H9 (cell line): Measurements from ENCODE around the gene YLPM1. TPM values are rescaled to one million over a fixed set of nuclear protein-coding genes. Genes with fewer than 3 reads are reported as not detected.
A peak's percentile ranks its signal among the peaks of the same experiment; 100 is the strongest.

Experiments
- DNase-seq: peaks from one replicate; pipeline ENCODE4 v3.0.0-alpha.2; 2017
- H2AFZ ChIP-seq: one replicate; pipeline ENCODE4 v1.6.1; 2013; ENCODE audit warnings: mild to moderate bottlenecking, low read length, control low read depth, moderate library complexity
- H2AK5ac ChIP-seq: 2 replicates; pipeline ENCODE4 v1.6.1; 2013; ENCODE audit warnings: low read length, control low read depth, mixed read lengths; ENCODE audit not compliant: insufficient read length
- H2BK120ac ChIP-seq: one replicate; pipeline ENCODE4 v1.6.1; 2013; ENCODE audit warnings: low read depth, mild to moderate bottlenecking, low read length, control low read depth, inconsistent platforms; ENCODE audit not compliant: poor library complexity, severe bottlenecking
- H2BK12ac ChIP-seq: 2 replicates; pipeline ENCODE4 v1.6.1; 2013; ENCODE audit warnings: low read length, control low read depth, mixed read lengths, low read depth; ENCODE audit not compliant: insufficient read length
- H2BK15ac ChIP-seq: 2 replicates; pipeline ENCODE4 v1.6.1; 2013; ENCODE audit warnings: low read depth, low read length, control low read depth
- H2BK20ac ChIP-seq: one replicate; pipeline ENCODE4 v1.6.1; 2013; ENCODE audit warnings: low read depth, mild to moderate bottlenecking, low read length, control low read depth, inconsistent platforms; ENCODE audit not compliant: poor library complexity, severe bottlenecking
- H2BK5ac ChIP-seq: 2 replicates; pipeline ENCODE4 v1.6.1; 2013; ENCODE audit warnings: low read length, control low read depth, mixed read lengths; ENCODE audit not compliant: insufficient read length
- H3K14ac ChIP-seq: 2 replicates; pipeline ENCODE4 v1.6.1; 2013; ENCODE audit warnings: low read length, control low read depth; ENCODE audit not compliant: insufficient read depth
- H3K18ac ChIP-seq: 2 replicates; pipeline ENCODE4 v1.6.1; 2013; ENCODE audit warnings: low read depth, mild to moderate bottlenecking, mixed read lengths, low read length, control low read depth; ENCODE audit not compliant: insufficient read length
- H3K23ac ChIP-seq: 2 replicates; pipeline ENCODE4 v1.6.1; 2013; ENCODE audit warnings: low read length, control low read depth, mixed read lengths, low read depth; ENCODE audit not compliant: insufficient read length
- H3K23me2 ChIP-seq: 2 replicates; pipeline ENCODE4 v1.6.1; 2013; ENCODE audit warnings: low read depth, mild to moderate bottlenecking, mixed read lengths, low read length, control low read depth; ENCODE audit not compliant: insufficient read length, poor library complexity, severe bottlenecking
- H3K27ac ChIP-seq: 2 replicates; pipeline ENCODE4 v1.5.1; 2013; ENCODE audit warnings: low read length, control low read depth, mixed read lengths, low read depth; ENCODE audit not compliant: insufficient read length
- H3K27me3 ChIP-seq: 2 replicates; pipeline ENCODE4 v1.6.1; 2013; ENCODE audit warnings: low read length, control low read depth, inconsistent platforms; ENCODE audit not compliant: insufficient read depth
- H3K4ac ChIP-seq: 2 replicates; pipeline ENCODE4 v1.6.1; 2013; ENCODE audit warnings: low read depth, mild to moderate bottlenecking, control low read depth, inconsistent platforms, low read length, moderate library complexity
- H3K4me1 ChIP-seq: 2 replicates; pipeline ENCODE4 v1.6.1; 2013; ENCODE audit warnings: low read length, control low read depth, inconsistent platforms; ENCODE audit not compliant: insufficient read depth
- H3K4me2 ChIP-seq: 2 replicates; pipeline ENCODE4 v1.6.1; 2013; ENCODE audit warnings: low read length, control low read depth, mixed read lengths; ENCODE audit not compliant: insufficient read length, insufficient read depth
- H3K56ac ChIP-seq: 2 replicates; pipeline ENCODE4 v1.6.1; 2013; ENCODE audit warnings: low read depth, mild to moderate bottlenecking, mixed read lengths, low read length, control low read depth; ENCODE audit not compliant: insufficient read length
- H3K79me1 ChIP-seq: 2 replicates; pipeline ENCODE4 v1.6.1; 2013; ENCODE audit warnings: low read depth, mild to moderate bottlenecking, moderate library complexity, low read length, control low read depth, inconsistent platforms; ENCODE audit not compliant: insufficient read depth, poor library complexity, severe bottlenecking
- H3K79me2 ChIP-seq: 2 replicates; pipeline ENCODE4 v1.6.1; 2013; ENCODE audit warnings: low read length, control low read depth, inconsistent platforms; ENCODE audit not compliant: insufficient read depth
- H3K9ac ChIP-seq: 2 replicates; pipeline ENCODE4 v1.6.1; 2013; ENCODE audit warnings: low read length, control low read depth, mixed read lengths; ENCODE audit not compliant: insufficient read length; ENCODE audit errors: extremely low read depth
- H3K9me3 ChIP-seq: one replicate; pipeline ENCODE4 v1.6.1; 2013; ENCODE audit warnings: low read depth, low read length, inconsistent platforms; ENCODE audit not compliant: control insufficient read depth
- H3T11ph ChIP-seq: one replicate; pipeline ENCODE4 v1.6.1; 2013; ENCODE audit warnings: mild to moderate bottlenecking, low read length, control low read depth, inconsistent platforms
- H4K20me1 ChIP-seq: one replicate; pipeline ENCODE4 v1.6.1; 2013; ENCODE audit not compliant: control insufficient read depth, insufficient read length, insufficient read depth
- H4K5ac ChIP-seq: 2 replicates; pipeline ENCODE4 v1.6.1; 2013; ENCODE audit warnings: low read depth, mild to moderate bottlenecking, mixed read lengths, low read length, control low read depth; ENCODE audit not compliant: insufficient read length
- H4K8ac ChIP-seq: replicated peaks from 2 replicates; pipeline ENCODE4 v1.6.1; 2013; ENCODE audit warnings: low read length, control low read depth, mixed read lengths, low read depth; ENCODE audit not compliant: insufficient read length
- H4K91ac ChIP-seq: 2 replicates; pipeline ENCODE4 v1.6.1; 2013; ENCODE audit warnings: low read depth, mild to moderate bottlenecking, moderate library complexity, mixed read lengths, low read length, control low read depth; ENCODE audit not compliant: insufficient read length
- H3K27ac Mint-ChIP-seq, 3 experiments: 2 replicates in 2 of 3; 3 replicates in 1 of 3; pipeline ENCODE4 v1.8.0; 2020 to 2021; ENCODE audit warnings: mixed read lengths in 3 of 3, mild to moderate bottlenecking in 1 of 3, moderate library complexity in 1 of 3
- H3K27me3 Mint-ChIP-seq: 2 replicates; pipeline ENCODE4 v1.8.0; 2021; ENCODE audit warnings: low read depth, mild to moderate bottlenecking, moderate library complexity, mixed read lengths
- H3K36me3 Mint-ChIP-seq, 3 experiments: 2 replicates in 2 of 3; 3 replicates in 1 of 3; pipeline ENCODE4 v1.8.0; 2020 to 2021; ENCODE audit warnings: low read depth in 3 of 3, mixed read lengths in 3 of 3; ENCODE audit not compliant: insufficient read depth in 1 of 3
- H3K4me1 Mint-ChIP-seq, 2 experiments: 2 replicates each; pipeline ENCODE4 v1.8.0; 2020; ENCODE audit warnings: mixed read lengths in 2 of 2
- H3K4me3 Mint-ChIP-seq, 2 experiments: 2 replicates in 1 of 2; 3 replicates in 1 of 2; pipeline ENCODE4 v1.8.0; 2020 to 2021; ENCODE audit warnings: mild to moderate bottlenecking in 2 of 2, mixed read lengths in 2 of 2, moderate library complexity in 1 of 2
- H3K9me3 Mint-ChIP-seq, 2 experiments: 2 replicates in 1 of 2; 3 replicates in 1 of 2; pipeline ENCODE4 v1.8.0; 2020; ENCODE audit warnings: mild to moderate bottlenecking in 2 of 2, mixed read lengths in 2 of 2, moderate library complexity in 1 of 2
- CTCF ChIP-seq: fragments of 200-600 bp; sonication (generic); conservative IDR thresholded peaks from 3 replicates; pipeline ENCODE4 v1.8.0; 2021; ENCODE audit warnings: antibody characterized with exemption, mild to moderate bottlenecking
- WGBS: extraction: QIAGEN DNeasy Blood & Tissue Kit; methylation state at CpG from one replicate; pipeline ENCODE4 v1.1.7; 2013; ENCODE audit warnings: missing lambda C conversion rate, low lambda C conversion rate, mixed read lengths; ENCODE audit not compliant: insufficient read length; ENCODE audit errors: extremely low coverage; 5-methylcytosine and 5-hydroxymethylcytosine counted together
- total RNA-seq: library from RNA; stranded (reverse); gene quantifications from 2 replicates; pipeline ENCODE4 v1.2.1, GENCODE V29; 2021

The YLPM1 gene
- total RNA-seq, 1 experiment from 2014 or later = 82.2 TPM

DNA sequence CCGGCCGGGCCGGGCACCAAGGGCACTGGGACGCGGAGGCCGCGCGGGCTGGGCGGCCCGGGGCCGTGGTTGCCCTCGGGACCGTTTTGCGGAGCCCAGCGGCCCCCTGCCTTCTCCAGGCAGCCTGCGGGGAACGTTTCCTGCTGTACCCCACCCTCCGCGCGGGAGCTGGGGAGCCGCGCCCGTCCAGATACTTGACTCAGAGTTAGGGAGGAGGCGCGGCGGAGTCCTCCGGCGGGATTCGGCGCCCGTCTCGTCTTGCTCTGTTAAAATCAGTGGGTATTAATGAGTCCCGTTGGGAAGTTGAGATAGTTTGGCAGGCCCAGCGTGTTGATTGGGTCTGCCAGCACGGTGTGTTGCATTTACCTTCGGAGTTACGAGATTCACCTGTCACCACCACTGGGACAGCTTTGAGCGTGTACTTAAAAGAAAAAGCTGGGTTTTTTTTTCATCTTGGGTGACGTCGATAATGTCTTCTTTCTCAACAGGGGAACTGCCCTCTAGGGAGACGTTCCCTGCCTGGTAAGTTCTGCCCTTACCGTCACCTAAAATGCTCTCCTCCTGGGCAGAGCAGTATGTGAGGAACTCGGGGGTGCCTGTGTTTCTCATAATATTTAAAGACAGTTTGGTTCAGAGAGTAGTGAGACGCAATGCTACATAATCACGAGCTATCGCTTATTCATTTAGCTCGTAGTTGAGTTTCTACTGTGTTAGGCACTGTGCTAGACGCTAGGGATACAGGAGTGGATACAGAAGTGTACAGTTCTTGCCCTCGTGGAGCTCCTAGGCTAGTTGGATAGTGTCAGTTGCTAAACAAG is 119.2 kb downstream of the YLPM1 start:
- Mint-ChIP-seq H3K9me3 (no peaks in the 10 kb centered on the region; a peak in 1 of 5 replicates), H3K36me3 (peaks cover 4 to 13% (median 6%) of the 10 kb centered on the region in 3 experiments; a peak in 6 of 7 replicates), H3K27ac (peak overlapping the region; percentile 90 to 97 (median 95)), H3K27me3 (no peaks in the 10 kb centered on the region), H3K4me3 (peak overlapping the region; percentile 94 to 98), H3K4me1 (peaks cover 54 to 60% of the 10 kb centered on the region in 2 experiments)
- no peak overlapping the region for H4K8ac ChIP-seq
- no peak for DNase-seq
- H4K91ac ChIP-seq = no peak overlapping the region
- H4K5ac ChIP-seq = no peak overlapping the region
- no peak overlapping the region for H3K27ac ChIP-seq
- TF ChIP-seq CTCF = no peak
- peak overlapping the region; percentile 93 for H3K9ac ChIP-seq
- peaks cover 20% of the 10 kb centered on the region for H3K79me1 ChIP-seq
- no peak overlapping the region for H3K4ac ChIP-seq
- peaks cover 24% of the 10 kb centered on the region for H3K4me1 ChIP-seq
- H2BK5ac ChIP-seq = no peak overlapping the region
- peak overlapping the region; percentile 21; the same call in 1 of the 2 replicates for H3K14ac ChIP-seq
- no peak overlapping the region for H2AK5ac ChIP-seq
- no peak overlapping the region for H2BK12ac ChIP-seq
- H4K20me1 ChIP-seq = no peaks in the 10 kb centered on the region
- no peak overlapping the region for H2AFZ ChIP-seq
- no peak overlapping the region for H2BK120ac ChIP-seq
- H3K4me2 ChIP-seq = peak overlapping the region; percentile 100
- H3K79me2 ChIP-seq = peaks cover 28% of the 10 kb centered on the region; the same call in 1 of the 2 replicates
- H2BK20ac ChIP-seq = no peak overlapping the region
- peaks cover 11% of the 10 kb centered on the region for H3K23me2 ChIP-seq
- no peak overlapping the region for H3K18ac ChIP-seq
- H3T11ph ChIP-seq = no peak overlapping the region
- no peak overlapping the region for H3K23ac ChIP-seq
- no peak overlapping the region for H2BK15ac ChIP-seq
- no peaks in the 10 kb centered on the region for H3K9me3 ChIP-seq
- no peaks in the 10 kb centered on the region for H3K27me3 ChIP-seq
- no CpG with 5 or more reads among the region's 49 CpGs for WGBS
- no peak overlapping the region for H3K56ac ChIP-seq

Other genes with a start within 250 kb of the YLPM1 start
- gene LTBP2, start 151.1 kb upstream of the YLPM1 start, total RNA-seq = 0.75 and 0.77 TPM in 2 replicates
- gene AREL1, start 50.2 kb upstream of the YLPM1 start, total RNA-seq = 32.2 and 34.2 TPM in 2 replicates
- 85.6 and 87.7 TPM in 2 replicates for gene FCF1, start 50.2 kb upstream of the YLPM1 start, total RNA-seq
- not detected in 2 replicates for gene PROX2, start 112.8 kb downstream of the YLPM1 start, total RNA-seq
- gene DLST, start 118.6 kb downstream of the YLPM1 start, total RNA-seq = 116 and 120 TPM in 2 replicates
- 13.8 and 18.8 TPM in 2 replicates for gene RPS6KL1, start 159.9 kb downstream of the YLPM1 start, total RNA-seq
- gene PGF, start 192.3 kb downstream of the YLPM1 start, total RNA-seq = 2.3 and 2.8 TPM in 2 replicates
- gene EIF2B2, start 239.6 kb downstream of the YLPM1 start, total RNA-seq = 48.3 and 53.4 TPM in 2 replicates